HG03469 (cell line): ENCODE measurements around the gene PPM1L.

Experiments
- ATAC-seq: cut with Tn5 transposase; IDR thresholded peaks from one replicate; pipeline ENCODE4 v1.9.1; 2021; ENCODE audit warnings: mild to moderate bottlenecking, moderate library complexity, moderate number of reproducible peaks; ENCODE audit not compliant: unreplicated experiment

Gene PPM1L

DNA sequence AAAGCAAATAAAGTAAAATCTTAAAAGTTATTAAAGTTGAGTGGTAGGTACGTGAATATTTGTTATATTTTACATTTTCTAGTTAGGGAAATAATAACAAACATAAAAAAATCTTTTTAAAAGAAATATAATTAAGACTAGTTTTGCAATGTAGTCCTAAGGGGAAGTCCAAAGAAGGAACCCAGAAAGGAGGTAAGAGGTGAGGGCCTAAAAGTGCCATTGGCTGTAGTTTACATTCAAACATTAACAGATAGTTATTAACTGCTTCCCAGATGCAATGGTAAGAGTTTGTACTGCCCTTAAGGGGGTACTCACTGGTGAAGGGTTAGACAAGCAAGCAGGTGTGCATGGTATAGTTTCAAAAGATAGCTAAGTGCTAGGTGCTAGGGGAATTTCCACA lies 269.9 kb downstream of the PPM1L start:
- no peak for ATAC-seq

DNA sequence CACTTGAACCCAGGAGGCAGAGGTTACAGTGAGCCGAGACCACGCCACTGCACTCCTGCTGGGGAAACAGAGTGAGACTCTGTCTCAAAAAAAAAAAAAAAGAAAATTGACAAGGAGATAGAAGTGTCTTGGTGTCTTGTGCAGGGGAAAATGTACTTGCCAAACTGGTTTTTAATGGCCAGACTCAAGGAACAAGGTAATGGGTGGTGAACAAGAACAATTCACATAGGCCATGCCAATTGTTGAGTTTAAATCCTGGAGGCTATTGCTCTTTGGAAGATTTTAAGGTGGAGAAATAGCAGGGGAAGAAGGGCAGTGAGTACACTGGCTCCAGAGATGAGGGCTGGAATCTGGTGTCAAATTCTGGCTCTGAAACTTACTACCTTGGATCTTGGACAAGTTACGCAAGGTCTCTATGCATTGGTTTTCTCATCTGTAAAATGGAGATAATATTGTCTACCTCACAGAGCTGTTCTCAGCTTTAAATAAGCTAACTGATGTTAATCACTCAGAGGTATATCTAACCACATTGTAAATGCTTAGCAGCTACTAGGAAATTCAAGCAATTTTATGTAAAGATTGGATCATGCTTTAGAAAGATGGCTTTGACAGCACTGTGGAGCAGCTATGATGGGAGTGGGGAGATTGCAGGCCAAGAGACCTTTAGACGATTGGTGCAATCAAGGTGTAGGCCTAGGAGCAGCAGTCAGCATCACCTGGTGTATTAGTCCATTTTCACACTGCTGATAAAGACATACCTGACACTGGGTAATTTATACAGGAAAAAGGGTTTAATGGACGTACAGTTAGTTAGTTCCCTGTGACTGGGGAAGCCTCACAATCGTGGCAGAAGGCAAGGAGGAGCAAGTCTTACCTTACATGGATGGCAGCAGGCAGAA lies 270.8 kb downstream of the PPM1L start:
- no peak for ATAC-seq

DNA sequence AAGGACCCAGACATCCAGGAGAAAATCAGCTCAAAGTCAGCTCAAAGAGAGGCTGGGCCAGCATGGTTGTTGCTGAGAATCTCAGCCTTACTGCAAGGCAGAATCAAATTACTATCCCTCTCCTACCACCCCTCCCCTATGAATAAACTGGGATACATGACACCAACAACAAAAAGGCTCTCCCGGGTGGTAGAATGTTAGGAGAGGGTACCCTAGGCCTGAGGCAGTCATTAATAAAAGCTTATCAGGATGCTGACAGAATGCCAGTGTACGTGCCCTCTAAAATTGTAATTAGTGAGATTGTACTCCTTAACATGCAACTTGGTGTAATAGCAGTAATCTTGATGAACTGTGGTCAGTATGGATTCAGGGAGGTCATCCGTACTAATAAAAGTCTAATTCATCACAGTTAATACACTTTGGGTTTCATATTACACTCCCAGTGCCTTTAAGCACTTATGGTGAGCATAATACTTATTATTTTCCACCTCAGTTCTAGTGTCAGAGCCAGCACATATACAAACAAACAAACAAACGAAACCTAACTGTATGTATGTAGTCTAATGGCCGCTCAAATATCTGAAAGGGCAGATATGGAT lies 272.6 kb downstream of the PPM1L start:
- no peak for ATAC-seq

DNA sequence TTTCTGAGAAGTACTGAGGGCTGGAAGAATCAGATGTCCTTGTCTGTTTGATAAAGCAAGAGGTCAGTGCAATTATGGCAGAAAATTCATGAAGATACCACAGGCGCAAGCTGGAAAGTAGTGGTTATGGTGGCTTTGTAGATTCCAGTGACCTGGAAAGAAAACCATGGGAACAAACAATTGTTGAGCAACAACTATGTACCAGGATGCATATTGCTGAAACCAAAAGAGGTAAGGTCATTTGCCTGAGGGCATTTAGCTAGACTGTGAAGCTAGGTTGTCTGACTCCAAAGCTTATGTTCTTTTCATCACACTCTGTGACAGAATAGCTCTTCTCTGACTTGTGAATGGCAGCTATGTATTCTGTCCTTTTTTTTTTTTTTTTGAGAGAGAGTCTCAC lies 275.1 kb downstream of the PPM1L start:
- ATAC-seq, result no peak

DNA sequence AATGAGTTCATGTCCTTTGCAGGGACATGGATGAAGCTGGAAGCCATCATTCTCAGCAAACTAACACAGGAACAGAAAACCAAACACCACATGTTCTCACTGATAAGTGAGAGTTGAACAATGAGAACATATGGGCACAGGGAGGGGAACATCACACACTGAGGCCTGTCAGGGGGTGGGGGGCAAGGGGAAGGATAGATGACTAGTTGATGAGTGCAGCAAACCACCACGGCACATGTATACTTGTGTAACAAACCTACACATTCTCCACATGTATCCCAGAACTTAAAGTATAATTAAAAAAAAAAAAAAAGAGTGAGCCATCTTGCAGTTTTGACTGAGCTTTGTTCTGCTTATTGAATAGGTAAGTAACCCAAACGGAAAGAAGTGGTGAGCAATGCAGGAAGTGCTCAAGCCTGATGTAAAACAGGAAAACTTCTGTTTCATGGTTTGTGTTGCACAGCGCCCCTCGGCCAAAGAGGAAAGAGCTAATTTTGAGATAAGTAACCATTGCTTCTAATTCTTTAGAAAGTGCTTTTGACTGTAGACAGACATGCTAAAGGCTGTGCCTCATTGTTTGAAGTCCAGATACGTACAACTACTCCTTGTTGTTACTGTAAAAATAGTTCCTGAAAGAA lies 279.0 kb downstream of the PPM1L start:
- ATAC-seq, result peak; percentile 90

DNA sequence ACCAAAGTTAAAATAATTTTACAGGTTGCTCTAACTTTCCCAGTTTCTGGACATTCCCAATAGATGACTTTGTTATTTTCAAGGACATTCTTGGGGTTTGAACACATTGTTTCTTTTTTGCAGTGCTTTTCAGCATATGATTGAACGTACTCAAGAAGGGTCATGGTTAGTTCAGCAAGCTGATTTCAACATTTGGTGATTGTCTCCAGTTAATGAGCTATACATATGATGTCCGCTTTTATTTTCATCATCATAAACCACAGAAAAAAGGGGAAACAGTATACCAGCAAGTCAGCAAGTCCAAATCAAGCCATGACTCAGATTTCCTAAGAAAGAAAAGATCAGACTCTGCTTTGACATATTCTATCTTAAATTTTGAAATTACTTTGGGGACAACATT lies 279.7 kb downstream of the PPM1L start:
- no peak for ATAC-seq

DNA sequence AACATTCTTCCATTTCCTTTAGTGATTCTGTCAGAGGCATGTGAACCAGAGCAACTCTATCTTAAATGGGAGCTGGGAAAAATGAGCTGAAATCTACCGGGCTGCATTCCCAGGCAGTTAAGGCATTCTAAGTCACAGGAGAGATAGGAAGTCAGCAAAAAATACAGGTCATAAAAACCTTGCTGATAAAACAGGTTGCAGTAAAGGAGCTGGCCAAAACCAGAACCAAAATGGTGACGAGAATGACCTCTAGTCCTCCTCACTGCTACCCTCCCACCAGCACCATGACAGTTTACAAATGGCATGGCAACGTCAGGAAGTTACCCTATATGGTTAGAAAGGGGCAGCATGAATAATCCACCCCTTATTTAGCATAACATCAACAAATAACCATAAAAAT lies 282.7 kb downstream of the PPM1L start:
- no peak for ATAC-seq

DNA sequence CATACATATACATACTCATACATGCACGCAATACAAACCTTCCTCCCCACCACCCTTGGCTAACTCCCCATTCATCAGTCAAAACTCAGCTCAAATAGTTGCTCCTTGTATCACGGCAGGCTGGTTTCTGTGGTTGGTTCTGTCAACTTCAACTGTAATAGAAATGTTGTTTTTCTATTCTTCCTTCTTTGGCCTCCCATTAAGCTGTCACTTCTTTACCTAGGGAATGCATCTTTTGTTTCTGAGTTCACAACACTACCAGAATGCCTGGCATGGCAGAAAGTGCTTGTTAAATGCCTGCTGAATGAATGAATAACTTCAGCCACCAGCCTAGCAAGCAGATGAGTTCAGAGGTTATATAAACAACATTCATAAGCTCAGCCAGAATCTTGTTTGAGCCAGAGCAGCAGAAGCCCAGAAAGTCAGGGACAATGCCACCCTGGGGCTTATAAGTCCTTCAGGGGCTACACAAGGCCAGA lies 286.0 kb downstream of the PPM1L start:
- peak; percentile 58 for ATAC-seq

DNA sequence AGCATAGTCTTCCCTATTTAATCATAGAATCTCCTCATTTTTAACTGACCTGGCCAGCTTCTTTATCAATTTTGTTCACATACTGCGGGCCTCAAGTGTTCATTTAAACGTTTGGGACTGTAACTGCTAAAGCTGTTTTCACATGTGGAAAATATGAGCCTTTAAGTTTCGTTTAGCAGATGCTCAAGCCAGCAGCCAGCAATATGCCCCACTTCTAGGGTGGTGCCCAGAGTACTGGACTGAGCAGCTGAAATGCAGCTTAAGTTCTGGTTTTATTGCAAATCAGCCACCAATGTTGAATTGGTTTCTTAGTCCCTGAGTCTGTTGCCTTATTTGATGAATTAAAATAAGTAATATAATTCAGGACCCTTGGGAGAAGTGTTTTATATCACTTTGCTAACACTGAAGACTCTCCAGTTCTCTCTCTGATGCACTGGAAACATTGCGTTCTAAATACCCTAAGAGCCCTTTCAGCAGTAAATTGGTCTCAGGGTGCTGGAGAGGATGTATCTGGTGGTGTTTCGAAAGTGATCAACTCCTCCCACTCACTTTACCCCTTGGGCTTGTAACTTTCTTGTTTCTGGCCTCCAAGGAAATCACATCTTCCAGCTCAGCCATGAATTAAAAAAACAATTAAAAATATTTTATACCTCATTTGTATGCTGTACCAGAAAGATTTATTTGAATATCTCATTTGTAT lies 287.5 kb downstream of the PPM1L start:
- peak; percentile 87 for ATAC-seq

DNA sequence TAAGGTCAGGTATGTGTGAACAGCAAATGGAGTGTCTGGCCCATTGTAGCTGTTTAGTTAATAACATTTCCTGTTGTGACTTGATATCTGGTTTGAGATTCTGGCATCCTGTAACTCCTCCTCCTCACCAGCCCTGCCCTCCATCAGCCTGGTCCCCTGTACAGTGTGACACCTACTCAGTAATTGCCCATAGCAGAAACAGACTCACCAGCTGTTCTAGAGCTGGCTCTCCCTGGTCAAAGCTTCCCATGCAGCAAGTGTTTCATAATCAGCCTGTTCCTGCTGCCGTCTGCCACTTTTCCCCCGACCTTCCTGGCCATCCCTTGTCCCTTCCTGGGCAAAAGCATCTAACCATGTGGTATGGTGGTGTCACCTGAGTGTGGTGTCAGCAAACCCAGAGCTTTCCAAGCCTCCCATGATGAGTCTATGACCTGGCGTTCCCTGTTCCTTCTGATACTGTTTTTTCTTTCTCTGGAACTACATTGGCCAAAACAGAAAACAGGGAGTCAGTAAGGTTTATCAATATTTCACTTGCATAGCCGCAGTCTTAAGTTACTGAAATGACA lies 293.7 kb downstream of the PPM1L start:
- ATAC-seq, result no peak

DNA sequence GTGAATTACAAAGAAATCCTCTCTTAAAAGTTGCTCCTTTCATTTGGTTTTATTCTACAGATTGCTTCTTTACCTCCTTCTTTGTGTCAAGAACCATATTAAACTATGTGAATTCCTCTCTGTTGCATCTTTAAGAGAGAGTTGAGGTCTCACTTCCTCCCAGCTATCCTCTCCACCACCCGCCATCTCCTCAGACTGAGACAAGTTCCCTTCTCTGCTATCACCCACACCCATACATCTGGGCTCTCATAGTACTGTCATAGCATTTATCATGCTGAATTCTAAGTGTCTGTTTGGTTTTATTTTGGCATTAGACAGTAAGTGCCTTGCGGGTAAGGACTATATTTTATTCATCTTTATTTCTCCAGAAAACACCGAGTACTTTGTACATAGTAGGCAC lies 294.9 kb downstream of the PPM1L start:
- ATAC-seq, result peak; percentile 87

DNA sequence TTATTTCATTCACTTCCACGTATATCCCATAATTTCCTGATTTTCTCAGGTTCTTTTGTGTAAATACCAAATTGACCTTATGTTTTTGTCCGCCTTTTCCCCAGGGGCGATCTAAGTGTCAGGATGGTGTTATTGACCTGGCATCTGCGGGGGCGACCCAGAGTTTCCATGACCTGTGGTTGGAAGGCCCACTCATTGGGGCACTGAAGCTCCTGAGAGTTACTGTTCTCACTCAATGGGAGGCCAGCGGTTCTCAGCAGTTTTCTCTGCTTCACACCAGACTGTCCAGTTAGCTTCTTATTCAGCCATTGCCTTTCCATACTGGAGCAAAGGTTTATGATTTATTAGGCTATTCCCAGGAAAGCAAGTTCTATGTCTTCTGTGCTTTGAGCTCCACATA lies 295.8 kb downstream of the PPM1L start:
- no peak for ATAC-seq

DNA sequence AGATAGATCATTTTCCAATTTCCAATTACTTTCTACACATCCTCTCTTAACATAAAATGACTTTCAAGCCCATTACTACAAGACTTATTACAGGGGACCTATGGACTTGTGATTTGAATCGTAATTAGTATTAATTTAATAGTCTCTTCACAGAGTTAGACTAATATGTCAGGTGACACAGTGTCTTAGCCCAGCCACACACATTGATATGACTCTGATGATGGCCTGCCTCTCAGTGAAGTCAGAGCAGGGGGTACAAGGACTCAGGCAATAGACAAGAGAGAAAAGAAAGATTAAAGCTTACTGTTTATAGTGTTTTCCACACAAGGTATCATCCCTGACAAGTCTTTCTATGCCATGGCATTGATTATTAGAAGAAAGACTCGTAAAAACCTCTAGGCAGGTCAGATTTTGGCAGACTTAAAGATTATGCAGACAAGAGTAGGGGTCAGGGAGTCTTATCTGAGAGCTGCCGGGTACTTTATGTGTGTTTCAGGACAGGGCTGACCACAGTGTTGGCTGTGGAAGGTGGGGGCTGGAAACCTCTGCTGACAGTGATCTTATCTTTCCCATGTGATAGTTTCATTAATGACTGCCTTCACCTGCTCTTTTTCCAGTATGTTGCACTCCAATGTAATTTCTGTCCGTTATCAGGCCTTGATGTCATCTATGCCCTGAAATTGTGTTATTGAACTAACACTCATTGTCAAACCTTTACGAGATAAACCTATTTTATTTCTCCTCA lies 299.0 kb downstream of the PPM1L start:
- ATAC-seq, result no peak

DNA sequence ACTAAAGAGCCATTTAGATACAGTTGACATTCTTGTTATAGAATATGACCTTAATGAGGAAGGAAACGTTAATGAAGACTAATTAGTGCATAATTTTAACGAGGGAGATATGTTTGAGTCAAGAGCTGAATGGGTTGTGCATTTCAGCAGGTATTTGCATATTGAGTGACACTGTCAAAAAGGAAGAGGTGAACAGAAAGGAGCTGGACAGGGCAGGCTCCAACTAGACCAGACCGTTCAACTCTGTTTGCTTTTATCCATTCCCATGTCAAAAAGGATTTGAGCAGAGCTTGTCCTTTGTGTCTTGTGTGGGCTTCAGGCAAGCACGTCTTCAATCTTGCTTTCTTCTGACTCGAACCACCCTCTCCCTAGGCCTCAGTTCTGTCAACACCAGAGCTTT lies 308.4 kb downstream of the PPM1L start:
- ATAC-seq, result no peak

DNA sequence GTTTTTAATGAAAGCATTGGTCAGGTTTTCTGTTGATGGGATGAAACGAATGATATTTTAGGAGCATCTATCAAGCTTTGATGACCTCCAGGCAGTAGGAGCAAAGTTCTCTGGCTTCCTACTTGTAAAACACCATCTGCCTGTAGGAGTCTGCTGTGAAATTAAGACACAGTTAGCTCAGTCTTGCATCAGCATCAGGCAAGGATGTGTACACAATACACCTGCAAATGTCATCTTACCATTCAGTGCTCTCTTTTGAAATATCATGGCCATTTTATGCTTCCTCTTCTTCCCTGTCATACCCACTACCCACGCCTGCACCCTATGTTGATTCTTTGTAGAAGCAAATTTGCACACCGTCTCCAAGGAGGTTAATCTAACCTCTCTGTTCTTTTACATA lies 310.9 kb downstream of the PPM1L start:
- no peak for ATAC-seq

DNA sequence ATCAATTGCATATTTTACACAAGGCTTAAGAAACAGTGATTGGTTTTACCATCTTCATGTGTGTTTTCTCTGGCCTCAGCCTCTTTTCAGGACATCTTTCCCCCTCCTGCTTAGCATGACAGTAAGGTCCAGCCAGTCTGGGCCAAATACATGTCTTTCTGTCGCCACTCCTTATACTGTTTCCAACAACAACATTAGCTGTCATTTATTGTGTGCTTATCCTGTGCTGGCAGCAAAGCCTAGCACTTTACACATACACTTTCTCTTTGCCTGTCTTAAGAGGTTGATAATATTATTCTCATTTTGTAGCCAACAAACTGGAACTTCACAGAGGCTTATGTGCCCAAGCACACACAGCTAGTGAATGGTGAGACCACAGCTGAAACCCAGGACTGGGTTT lies 311.3 kb downstream of the PPM1L start:
- no peak for ATAC-seq

DNA sequence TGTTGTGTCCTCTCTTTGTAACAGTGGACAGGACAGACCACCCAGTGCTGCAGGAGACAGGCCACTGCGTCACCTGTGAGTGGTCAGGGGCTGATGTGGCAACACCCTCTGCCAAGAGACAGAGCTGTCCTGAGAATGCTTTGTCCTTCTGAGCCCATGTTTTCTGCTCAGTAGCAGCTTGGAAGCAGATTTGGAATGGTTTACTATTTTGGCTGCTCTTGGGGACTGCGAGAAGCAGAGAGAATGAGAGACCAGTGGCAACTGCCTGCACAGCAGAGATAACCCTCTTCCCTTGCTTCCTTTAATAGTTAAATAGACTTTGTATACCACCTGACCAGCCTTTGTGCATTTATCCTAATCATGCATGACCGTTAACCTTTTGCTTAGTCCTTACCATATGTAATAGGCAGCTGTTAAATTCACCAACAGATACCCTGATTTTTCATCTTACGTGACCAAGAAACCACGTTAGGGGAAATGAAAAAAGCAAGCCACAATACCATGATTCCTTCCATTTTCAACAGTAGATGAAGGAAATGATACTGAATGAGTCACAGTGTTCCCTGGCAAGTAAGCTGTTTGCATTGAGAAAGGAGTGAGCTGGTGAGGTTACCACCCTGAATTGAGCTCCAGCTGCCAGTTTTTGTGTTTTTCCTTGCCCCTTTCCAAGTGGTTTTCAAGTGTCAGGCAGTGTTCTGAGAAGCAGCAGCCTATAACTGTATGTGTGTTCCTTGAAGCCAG lies 313.6 kb downstream of the PPM1L start:
- ATAC-seq, result peak; percentile 96

DNA sequence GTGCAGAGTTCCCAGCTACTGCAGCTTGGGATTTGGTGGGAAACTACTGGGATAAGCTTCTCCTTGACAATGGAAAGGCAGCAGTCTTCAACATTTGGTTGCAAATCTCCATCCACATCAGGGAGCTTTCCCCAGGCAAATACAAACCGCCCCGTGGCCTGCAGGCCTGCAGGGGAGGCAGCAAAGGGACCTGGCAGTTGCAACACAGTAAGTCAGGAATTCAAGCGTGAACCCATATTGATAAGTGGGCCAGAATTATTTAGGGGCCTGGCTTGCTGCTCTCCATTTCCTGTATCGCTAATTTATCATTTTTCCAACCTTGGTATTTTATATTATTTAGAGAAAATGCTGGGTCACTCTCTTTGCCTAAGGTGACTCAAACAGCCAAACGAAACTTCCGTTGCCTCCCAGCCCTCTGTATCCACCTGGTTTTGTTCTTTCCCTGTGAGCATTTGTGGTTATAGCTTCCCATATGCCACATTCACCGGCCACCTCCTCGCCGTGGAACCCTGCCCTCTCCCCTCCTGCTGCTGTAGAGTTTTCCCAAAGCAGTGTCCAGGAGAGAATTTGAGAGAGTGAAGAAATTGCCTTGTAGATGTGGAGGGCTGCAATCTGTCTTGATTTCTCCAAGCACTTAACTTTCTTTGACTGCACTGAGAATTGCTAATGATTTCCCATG lies 314.4 kb downstream of the PPM1L start:
- ATAC-seq, result no peak
